Left lobe of liver (tissue), 2 donors: ENCODE measurements around the gene GPS1. TPM values are rescaled to one million over a fixed set of nuclear protein-coding genes. Genes with fewer than 3 reads are reported as not detected.

ENCODE experiments used
- ATAC-seq: fragments of 200-7000 bp; cut with Tn5 transposase; one replicate; pipeline ENCODE4 v1.9.1; 2020; ENCODE audit warnings: mild to moderate bottlenecking, moderate library complexity
- DNase-seq: peaks from one replicate; pipeline ENCODE4 v3.0.0-alpha.2; 2020; ENCODE audit warnings: low spot score
- total RNA-seq: library from RNA; stranded (reverse); gene quantifications from one replicate; pipeline ENCODE4 v1.2.1, GENCODE V29; 2021
- donor health status: DM: no; HTN: no; CAD: no; lungs with moderate emphysema.
- donor health status: DM: no; HTN: yes; CAD: no.

GPS1 gene
- total RNA-seq, 1 donor from 2014 or later: 84.1 TPM

GRCh38 chr17:82086941-82087906, 35.5 kb downstream of the GPS1 start:
- ATAC-seq (no peak), DNase-seq (no peak)

- no peak for ATAC-seq
- DNase-seq: no peak
Observed at GRCh38 chr17:82087961-82088837, 36.5 kb downstream of the GPS1 start.

GRCh38 chr17:82088838-82089722, 37.4 kb downstream of the GPS1 start:
- ATAC-seq (peak; percentile 38), DNase-seq (peak; percentile 71)

GRCh38 chr17:82089723-82090548, 38.2 kb downstream of the GPS1 start:
- ATAC-seq (no peak), DNase-seq (no peak)

GRCh38 chr17:82090549-82091263, 39.0 kb downstream of the GPS1 start:
- DNase-seq (no peak), ATAC-seq (no peak)

GRCh38 chr17:82091264-82092066, 39.8 kb downstream of the GPS1 start:
- ATAC-seq: no peak
- no peak for DNase-seq

GRCh38 chr17:82092094-82092586, 40.4 kb downstream of the GPS1 start:
- DNase-seq: no peak
- ATAC-seq: no peak

- DNase-seq: no peak
- ATAC-seq: no peak
Observed at GRCh38 chr17:82092628-82092994, 40.9 kb downstream of the GPS1 start.

- DNase-seq: no peak
Observed at GRCh38 chr17:82092995-82093751, 41.5 kb downstream of the GPS1 start.

GRCh38 chr17:82094931-82095776, 43.5 kb downstream of the GPS1 start:
- no peak for DNase-seq
- ATAC-seq: no peak

More at GRCh38 chr17:82092995-82093751, 41.5 kb downstream of the GPS1 start:
- ATAC-seq: no peak

- DNase-seq: peak; percentile 71
- ATAC-seq: peak; percentile 7
Observed at GRCh38 chr17:82095777-82096708, 44.3 kb downstream of the GPS1 start.

GRCh38 chr17:82096709-82097183, 45.0 kb downstream of the GPS1 start:
- DNase-seq (no peak), ATAC-seq (no peak)

GRCh38 chr17:82097184-82097918, 45.7 kb downstream of the GPS1 start:
- ATAC-seq (peak; percentile 3), DNase-seq (peak; percentile 75)

- ATAC-seq (no peak), DNase-seq (no peak)
Observed at GRCh38 chr17:82097919-82098168, 46.1 kb downstream of the GPS1 start.
